DMS153 treated with DMSO at 0.1 percent for 48 hours (cell line): ENCODE data around the gene TCF20.
A peak's percentile ranks its signal among the peaks of the same experiment; 100 is the strongest.

Experiments used
- DNase-seq: peaks from one replicate; lab custom pipeline; 2025; ENCODE audit not compliant: unreplicated experiment; lab: John Stamatoyannopoulos, UW

TCF20 gene

GRCh38 chr22:42270510-42271190 lies at the start of gene TCF20:
Gene TCF20, minus strand, starts transcription at chr22:42270653. Its CDS starts 55,348 bp downstream, at chr22:42215305.
- DNase-seq, result peak; percentile 13

- DNase-seq, result no peak
These were observed 48.9 kb upstream of the TCF20 start for GRCh38 chr22:42319386-42319785.

GRCh38 chr22:42318967-42319366 lies 48.5 kb upstream of the TCF20 start:
- DNase-seq, result no peak

- peak; percentile 62 for DNase-seq
These were observed 47.5 kb upstream of the TCF20 start for GRCh38 chr22:42317691-42318547.

- DNase-seq, result no peak
These were observed 46.6 kb upstream of the TCF20 start for GRCh38 chr22:42317008-42317407.

GRCh38 chr22:42315392-42315756 lies 44.9 kb upstream of the TCF20 start:
- no peak for DNase-seq

- DNase-seq, result peak; percentile 12
These were observed 44.4 kb upstream of the TCF20 start for GRCh38 chr22:42314709-42315391.

GRCh38 chr22:42313804-42314581 lies 43.5 kb upstream of the TCF20 start:
- peak; percentile 57 for DNase-seq

GRCh38 chr22:42313204-42313603 lies 42.8 kb upstream of the TCF20 start:
- no peak for DNase-seq

- DNase-seq, result no peak
These were observed 40.0 kb upstream of the TCF20 start for GRCh38 chr22:42310291-42311015.

GRCh38 chr22:42309865-42310264 lies 39.4 kb upstream of the TCF20 start:
- DNase-seq, result no peak

- no peak for DNase-seq
These were observed 38.5 kb upstream of the TCF20 start for GRCh38 chr22:42308892-42309468.

GRCh38 chr22:42307806-42308563 lies 37.5 kb upstream of the TCF20 start:
- no peak for DNase-seq

- no peak for DNase-seq
These were observed 35.6 kb upstream of the TCF20 start for GRCh38 chr22:42306010-42306409.

- no peak for DNase-seq
These were observed 33.9 kb upstream of the TCF20 start for GRCh38 chr22:42304324-42304790.

- no peak for DNase-seq
These were observed 33.2 kb upstream of the TCF20 start for GRCh38 chr22:42303396-42304323.

- no peak for DNase-seq
These were observed 31.3 kb upstream of the TCF20 start for GRCh38 chr22:42301742-42302102.

- DNase-seq, result no peak
These were observed 30.8 kb upstream of the TCF20 start for GRCh38 chr22:42301077-42301741.
